Fibroblast of villous mesenchyme (primary cell): Measurements from ENCODE around the gene KLHL26. TPM values are rescaled to one million over a fixed set of nuclear protein-coding genes. Genes with fewer than 3 reads are reported as not detected.
A peak's percentile ranks its signal among the peaks of the same experiment; 100 is the strongest.
"Not testable (repeated sequence)": the region's sequence is repeated elsewhere in the genome, so short reads cannot be mapped to it uniquely, and the experiment has no call there.

Experiments
- DNase-seq: peaks from one replicate; pipeline ENCODE4 v3.0.0-alpha.2; 2010; ENCODE audit warnings: low read depth
- H3K4me3 ChIP-seq: 2 replicates; pipeline ENCODE4 v1.5.1; 2011; ENCODE audit warnings: low read depth, mild to moderate bottlenecking, low read length
- CTCF ChIP-seq: IDR thresholded peaks from 2 replicates; pipeline ENCODE4 v1.5.1; 2012; ENCODE audit warnings: low read depth, mild to moderate bottlenecking, low read length; ENCODE audit not compliant: insufficient read depth
- total RNA-seq: library from RNA; depleted of rRNA; stranded (reverse); fragments of >200 nt; gene quantifications from 2 replicates; pipeline ENCODE4 v1.2.3, GENCODE V29; 2012

Gene KLHL26
- total RNA-seq, 1 donor: 2.6 TPM

DNA sequence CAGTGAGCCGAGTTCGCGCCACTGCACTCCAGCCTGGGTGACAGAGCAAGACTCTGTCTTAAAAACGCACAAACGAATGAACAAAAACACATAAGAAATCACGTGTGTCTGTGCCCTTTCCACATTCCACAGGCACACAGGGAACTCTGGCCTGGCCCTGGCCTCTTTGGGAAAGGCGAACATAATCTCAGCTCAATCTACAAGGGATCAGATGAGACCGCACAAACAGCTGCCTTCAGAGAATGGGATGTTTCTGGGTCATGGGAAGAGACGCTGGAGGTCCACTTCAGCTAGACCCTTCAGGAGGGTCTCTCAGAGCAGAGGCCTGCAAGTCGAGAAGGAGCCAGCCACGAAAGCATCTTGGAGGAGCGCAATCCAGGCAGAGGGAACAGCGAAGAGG is 40.3 kb downstream of the KLHL26 start:
- no peak overlapping the region for H3K4me3 ChIP-seq
- no peak for TF ChIP-seq CTCF
- peak; percentile 68 for DNase-seq

DNA sequence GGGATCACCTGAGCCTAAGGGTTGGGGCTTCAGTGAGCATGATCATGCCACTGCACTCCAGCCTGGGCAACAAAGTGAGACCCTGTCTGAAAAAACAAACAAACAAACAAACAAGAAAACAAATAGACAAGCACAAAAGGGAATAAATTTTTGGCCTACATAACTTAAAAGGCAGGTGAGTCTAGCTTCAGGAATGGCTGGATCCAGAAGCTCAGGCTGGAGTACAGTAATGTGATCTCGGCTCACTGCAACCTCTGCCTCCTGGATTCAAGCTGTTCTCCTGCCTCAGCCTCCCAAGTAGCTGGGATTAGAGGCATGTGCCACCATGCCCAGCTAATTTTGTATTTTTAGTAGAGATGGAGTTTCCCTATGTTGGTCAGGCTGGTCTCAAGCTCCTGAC is 43.3 kb downstream of the KLHL26 start:
- not testable (repeated sequence) for H3K4me3 ChIP-seq, DNase-seq

GRCh38 chr19:18682807-18683108 is 45.9 kb downstream of the KLHL26 start:
- no peak for TF ChIP-seq CTCF
- no peak for DNase-seq
- peak overlapping the region; percentile 56 for H3K4me3 ChIP-seq

- H3K4me3 ChIP-seq: peak within 1 kb of the TSS; percentile 70
- peak; percentile 86 for DNase-seq
- TF ChIP-seq CTCF: no peak
Observed at GRCh38 chr19:18683109-18683957, 46.5 kb downstream of the KLHL26 start, which contains the start of gene CRTC1. Gene CRTC1, plus strand, starts transcription at chr19:18683680. Its CDS starts 23 bp downstream, at chr19:18683703.

DNA sequence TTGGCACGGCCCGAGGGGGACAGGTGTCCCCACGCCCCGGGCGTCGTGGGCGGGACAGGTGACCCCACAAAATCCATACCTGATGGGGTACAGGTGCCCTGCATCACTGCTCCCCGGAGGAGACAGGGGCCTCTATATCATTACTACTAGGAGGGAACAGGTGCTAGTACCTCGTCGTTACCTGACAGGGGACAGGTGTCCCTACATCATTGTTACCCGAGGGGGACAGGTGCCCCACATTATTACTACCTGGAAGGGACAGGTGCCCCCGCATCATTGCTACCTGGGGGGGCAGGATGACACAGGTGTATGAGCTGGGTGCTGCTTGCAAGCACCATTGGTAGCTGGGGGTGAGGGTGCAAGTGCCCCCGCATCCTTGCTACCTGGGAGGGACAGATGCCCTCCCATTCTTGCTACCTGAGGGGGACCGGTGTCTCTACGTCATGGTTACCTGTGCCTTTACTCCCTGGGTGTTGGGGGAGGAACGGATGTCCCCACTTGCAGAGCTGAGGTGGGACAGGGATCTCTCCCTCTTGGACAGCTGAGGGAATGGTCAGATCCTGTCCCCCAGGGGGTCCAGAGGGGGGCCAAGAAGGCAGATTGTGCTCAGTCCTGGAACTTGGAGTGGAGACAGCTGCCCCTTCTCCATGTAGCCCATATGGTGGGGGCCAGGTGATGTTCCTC is 47.3 kb downstream of the KLHL26 start:
- DNase-seq: no peak
- no peak for TF ChIP-seq CTCF
- H3K4me3 ChIP-seq: peak overlapping the region; percentile 70

DNA sequence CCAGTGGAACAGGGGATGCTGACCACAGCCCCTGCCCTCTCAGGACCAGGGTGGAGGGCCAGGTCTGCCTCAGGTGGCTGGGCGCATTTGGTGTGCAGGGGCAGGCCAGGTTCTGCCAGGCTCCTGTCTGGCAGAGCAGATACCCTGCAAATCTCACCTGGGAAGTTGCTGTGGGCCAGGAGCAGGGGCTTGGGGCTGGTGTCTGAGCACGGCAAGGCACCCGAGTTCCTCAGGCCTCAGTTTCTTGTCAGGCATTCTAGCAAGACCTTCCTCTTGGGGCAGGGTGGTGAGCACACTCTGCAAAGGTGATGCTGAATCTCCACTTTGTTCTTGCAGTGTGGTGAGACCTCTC is 47.8 kb downstream of the KLHL26 start:
- DNase-seq: no peak
- no peak overlapping the region for H3K4me3 ChIP-seq
- no peak for TF ChIP-seq CTCF

- TF ChIP-seq CTCF: no peak
- no peak overlapping the region for H3K4me3 ChIP-seq
- no peak for DNase-seq
Observed at GRCh38 chr19:18685597-18686190, 48.9 kb downstream of the KLHL26 start.
